K562 (cell line): ENCODE results near the gene PLEKHA7. TPM values are rescaled to one million over a fixed set of nuclear protein-coding genes. Genes with fewer than 3 reads are reported as not detected.

ENCODE experiments used
- STAG1 ChIP-seq: sonication (generic); formaldehyde crosslinking; IDR thresholded peaks from 2 replicates; pipeline ENCODE4 v1.5.0; 2020; ENCODE audit warnings: missing genetic modification reagents, borderline replicate concordance
- polyA plus RNA-seq, 8 experiments: library from polyadenylated mRNA; depleted of rRNA in 4 of 8; stranded (reverse) in 5 of 8; unstranded in 3 of 8; fragments of >200 nt; fragmentation: Nextera tagmentation in 2 of 8; fragmentation: Illumina TruSeq in 1 of 8; extraction: Ambion mirVana in 2 of 8; extraction: Trizol in 1 of 8; gene quantifications; 2 replicates each; pipeline versions ENCODE4 v1.2.1 to v1.2.3, GENCODE V29; 2011 to 2014; ENCODE audit warnings: inconsistent platforms in 1 of 8, missing spikeins in 1 of 8
- total RNA-seq, 7 experiments: library from RNA; depleted of rRNA in 6 of 7; stranded (reverse); fragments of >200 nt in 6 of 7; fragmentation: Illumina TruSeq in 2 of 7; extraction: Trizol in 2 of 7; gene quantifications; 2 replicates each; pipeline versions ENCODE4 v1.2.1 to v1.2.3, GENCODE V29; 2011 to 2021; ENCODE audit warnings: low replicate concordance in 1 of 7
- TF ChIP-seq, protein P1 (sequence below), 2 experiments: fragments of 450-650 bp; formaldehyde crosslinking in 1 of 2; IDR thresholded peaks; 2 replicates each; pipeline versions ENCODE4 v1.4.0 to v1.6.1; 2014 to 2020; ENCODE audit warnings: mild to moderate bottlenecking in 2 of 2, borderline replicate concordance in 1 of 2, low read depth in 1 of 2

PLEKHA7 gene
- total and polyA plus RNA-seq, 9 of the 15 experiments (the other 6 are each of a cell fraction or from before 2014, with no cell fraction given) = 0.06 to 0.77 (median 0.20) TPM; not detected in 1

DNA sequence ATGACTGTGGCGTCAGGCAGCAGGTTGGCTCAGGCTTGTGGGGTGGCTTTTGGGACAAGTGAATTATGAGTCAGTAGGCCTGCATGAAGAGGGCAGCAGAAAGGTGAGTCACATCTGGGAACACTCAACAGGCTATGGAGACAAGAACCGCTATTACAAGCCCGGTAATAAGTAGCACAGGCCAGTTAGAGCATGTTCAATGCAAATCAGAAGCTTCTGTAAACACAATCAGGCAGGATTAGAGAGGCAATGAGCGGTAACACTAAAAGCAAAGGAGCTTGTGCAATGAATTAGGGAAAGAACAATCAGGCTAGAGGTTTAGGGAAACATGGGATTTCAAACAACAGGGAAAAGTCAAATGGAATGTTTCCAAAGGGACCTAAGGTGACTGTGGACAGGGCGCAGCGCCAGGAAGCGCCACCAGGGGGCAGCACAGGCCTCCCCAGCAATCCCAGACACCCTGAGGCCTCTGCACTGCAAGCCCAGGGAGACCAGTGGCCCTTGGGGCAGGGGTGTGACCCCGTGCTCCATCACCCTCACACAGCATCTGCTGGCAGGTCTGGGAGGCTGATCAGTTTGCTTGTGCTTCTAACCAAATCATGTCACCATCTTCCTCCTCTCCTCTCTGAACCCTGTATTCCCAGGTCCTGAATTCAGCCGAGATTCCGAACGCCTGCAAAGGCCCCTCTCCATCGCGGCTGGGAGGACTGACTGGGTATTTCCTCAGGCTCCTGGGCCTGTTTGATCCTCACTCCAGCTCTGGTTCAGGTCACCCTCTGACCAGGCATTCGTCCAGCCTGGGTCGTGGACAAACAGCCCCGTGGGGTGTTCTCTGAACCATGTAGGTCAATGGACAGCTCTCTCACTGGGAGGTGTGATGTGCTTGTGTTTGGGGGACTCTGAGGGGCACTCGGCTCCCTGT lies 225.8 kb downstream of the PLEKHA7 start (continued):
- peak; percentile 66; the same call in 1 of the 2 replicates for TF ChIP-seq STAG1 (CRISPR knock-in tag)
- TF ChIP-seq, protein P1, sequence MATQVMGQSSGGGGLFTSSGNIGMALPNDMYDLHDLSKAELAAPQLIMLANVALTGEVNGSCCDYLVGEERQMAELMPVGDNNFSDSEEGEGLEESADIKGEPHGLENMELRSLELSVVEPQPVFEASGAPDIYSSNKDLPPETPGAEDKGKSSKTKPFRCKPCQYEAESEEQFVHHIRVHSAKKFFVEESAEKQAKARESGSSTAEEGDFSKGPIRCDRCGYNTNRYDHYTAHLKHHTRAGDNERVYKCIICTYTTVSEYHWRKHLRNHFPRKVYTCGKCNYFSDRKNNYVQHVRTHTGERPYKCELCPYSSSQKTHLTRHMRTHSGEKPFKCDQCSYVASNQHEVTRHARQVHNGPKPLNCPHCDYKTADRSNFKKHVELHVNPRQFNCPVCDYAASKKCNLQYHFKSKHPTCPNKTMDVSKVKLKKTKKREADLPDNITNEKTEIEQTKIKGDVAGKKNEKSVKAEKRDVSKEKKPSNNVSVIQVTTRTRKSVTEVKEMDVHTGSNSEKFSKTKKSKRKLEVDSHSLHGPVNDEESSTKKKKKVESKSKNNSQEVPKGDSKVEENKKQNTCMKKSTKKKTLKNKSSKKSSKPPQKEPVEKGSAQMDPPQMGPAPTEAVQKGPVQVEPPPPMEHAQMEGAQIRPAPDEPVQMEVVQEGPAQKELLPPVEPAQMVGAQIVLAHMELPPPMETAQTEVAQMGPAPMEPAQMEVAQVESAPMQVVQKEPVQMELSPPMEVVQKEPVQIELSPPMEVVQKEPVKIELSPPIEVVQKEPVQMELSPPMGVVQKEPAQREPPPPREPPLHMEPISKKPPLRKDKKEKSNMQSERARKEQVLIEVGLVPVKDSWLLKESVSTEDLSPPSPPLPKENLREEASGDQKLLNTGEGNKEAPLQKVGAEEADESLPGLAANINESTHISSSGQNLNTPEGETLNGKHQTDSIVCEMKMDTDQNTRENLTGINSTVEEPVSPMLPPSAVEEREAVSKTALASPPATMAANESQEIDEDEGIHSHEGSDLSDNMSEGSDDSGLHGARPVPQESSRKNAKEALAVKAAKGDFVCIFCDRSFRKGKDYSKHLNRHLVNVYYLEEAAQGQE (IDR thresholded peaks at IDR 0.05; ENCODE audit: borderline replicate concordance) = peak; percentile 62
- TF ChIP-seq, protein P1 (CRISPR knock-in tag; IDR thresholded peaks at IDR 0.05; ENCODE audit: low read depth) = no peak
